NCI-H2227 (cell line): ENCODE measurements around the gene MKLN1.
"Not testable (repeated sequence)": the region's sequence is repeated elsewhere in the genome, so short reads cannot be mapped to it uniquely, and the experiment has no call there.

Source experiments
- DNase-seq: peaks from one replicate; lab custom pipeline; 2025; ENCODE audit not compliant: unreplicated experiment; lab: John Stamatoyannopoulos, UW

The MKLN1 gene

DNA sequence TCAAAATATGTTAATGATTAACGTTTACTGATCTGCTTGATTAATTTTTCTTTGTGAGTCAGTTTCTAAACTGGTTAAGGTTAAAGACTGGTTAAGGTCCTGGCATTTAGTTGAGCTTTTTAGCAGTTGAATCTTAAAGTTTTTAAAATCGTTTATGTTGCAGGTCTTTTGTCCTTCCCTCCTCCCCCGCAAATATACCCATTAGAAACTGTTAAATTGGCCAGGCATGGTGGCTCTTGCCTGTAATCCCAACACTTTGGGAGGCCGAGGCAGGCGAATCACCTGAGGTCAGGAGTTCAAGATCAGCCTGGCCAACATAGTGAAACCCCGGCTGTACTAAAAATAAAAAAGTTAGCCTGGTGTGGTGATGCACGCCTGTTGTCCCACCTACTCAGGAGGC lies 127.9 kb downstream of the MKLN1 start:
- DNase-seq = no peak

DNA sequence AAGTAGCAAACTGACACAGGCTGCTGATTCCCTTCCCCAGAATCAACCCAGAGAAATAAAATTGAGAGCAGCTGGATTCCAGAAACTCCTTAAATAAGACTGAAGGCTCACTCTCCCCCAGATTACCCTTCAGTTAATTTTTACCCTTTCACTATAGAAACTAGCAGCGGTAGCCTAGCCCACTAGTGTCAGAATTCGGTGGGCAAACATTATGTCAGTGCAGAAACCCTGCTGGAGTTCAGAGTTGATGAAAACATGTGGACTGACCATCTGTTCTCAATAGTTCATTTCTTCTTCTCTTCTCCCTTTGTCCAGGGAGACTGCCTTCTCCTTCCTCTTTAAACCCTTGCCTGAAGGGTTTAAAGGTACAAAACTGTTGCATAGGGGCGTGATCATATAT lies 128.7 kb downstream of the MKLN1 start:
- no peak for DNase-seq

DNA sequence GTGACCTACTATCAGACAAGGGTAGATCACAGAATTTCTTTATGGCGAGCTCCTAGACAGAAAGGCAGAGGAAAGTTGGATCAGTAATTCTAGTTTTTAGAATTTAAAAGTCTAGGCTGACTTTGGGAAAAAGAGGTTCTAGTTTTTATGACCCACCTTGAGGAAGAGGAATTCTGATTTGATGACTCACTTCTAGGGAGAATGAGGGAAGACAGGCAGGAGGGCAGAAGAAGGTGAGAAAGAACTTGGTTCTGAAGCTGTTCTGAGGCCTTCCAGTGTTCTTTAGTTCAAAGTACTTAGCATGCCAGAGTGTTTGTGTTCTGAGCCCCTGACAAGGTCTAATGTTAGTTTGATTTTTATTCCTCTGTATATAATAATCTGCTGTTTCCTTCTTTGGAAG lies 131.6 kb downstream of the MKLN1 start:
- DNase-seq = no peak

DNA sequence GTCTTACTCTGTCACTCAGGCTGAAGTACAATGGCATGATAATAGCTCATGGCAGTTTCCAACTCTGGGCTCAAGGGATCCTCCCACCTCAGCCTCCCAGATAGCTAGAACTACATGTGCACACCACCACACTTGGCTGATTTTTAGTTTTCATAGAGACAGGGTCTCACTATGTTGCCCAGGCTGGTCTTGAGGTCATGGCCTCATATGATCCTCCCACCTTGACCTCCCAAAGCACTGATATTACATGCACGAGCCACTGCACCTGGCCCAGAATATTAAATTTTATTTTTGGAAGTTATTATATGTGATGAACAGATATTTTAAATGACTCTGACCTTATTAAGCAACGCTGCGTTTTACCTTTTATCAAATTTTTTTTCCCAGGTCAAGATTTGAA lies 134.4 kb downstream of the MKLN1 start:
- DNase-seq = no peak

DNA sequence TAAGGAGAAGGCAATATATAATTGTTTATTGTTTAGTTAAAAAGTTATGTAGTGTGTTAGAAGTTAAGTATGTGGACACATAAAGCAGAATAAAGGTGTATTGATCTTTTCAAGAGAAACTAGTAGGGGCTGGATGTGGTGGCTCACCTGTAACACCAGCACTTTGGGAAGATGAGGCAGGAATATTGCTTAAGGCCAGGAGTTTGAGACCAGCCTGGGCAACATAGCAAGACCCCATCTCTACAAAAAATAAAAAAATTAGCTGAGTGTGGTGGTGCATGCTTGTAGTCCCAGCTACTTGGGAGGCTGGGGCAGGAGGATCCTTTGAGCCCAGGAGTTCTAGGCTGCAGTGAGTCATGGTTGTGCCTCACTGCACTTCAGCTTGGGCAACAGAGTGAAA lies 135.0 kb downstream of the MKLN1 start:
- DNase-seq = not testable (repeated sequence)

DNA sequence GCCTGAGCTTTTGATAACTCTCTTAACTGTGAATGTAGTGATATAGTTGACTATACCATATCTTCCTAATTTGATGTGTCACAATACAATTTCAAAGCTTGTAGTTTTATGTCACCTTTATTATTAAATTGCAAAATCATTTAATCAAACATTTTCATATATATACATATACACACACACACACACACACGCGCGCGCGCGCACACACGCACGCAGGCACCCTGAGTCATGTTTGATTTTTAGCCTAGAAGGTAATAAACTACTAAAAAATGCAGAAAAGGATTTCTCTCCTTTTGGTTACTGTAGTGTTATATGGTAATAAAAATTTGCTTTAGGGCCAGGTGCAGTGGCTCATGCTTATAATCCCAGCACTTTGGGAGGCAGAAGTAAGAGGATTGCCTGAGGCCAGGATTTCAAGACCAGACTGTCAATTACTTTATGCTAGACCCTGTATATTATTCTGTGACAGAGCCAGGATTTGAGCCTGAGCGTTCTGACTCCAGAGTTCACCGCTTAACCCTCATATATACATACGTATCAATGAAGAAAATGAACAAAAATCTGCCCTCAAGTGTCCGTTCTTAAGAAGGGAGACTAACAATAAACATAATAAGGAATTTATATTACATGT lies 139.2 kb downstream of the MKLN1 start:
- no peak for DNase-seq

DNA sequence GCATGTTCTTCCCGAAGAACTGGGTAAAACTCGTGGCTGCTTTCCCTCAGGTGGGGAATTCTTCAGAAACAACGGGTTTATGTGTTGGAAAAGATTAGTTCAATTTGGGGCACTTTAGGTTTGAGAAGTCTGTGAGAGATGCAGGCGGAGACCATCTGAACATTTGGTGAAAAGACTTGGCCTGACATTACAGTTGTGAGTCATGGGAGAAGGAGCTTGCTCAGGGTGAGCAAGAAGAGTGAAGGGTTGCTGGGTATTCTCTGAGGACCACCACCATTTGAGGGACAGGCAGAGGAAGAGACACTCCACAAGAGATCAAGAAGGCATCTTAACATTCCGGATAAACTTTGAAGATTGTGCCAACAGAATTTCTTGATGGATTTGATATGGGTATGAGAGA lies 140.1 kb downstream of the MKLN1 start:
- DNase-seq = no peak

DNA sequence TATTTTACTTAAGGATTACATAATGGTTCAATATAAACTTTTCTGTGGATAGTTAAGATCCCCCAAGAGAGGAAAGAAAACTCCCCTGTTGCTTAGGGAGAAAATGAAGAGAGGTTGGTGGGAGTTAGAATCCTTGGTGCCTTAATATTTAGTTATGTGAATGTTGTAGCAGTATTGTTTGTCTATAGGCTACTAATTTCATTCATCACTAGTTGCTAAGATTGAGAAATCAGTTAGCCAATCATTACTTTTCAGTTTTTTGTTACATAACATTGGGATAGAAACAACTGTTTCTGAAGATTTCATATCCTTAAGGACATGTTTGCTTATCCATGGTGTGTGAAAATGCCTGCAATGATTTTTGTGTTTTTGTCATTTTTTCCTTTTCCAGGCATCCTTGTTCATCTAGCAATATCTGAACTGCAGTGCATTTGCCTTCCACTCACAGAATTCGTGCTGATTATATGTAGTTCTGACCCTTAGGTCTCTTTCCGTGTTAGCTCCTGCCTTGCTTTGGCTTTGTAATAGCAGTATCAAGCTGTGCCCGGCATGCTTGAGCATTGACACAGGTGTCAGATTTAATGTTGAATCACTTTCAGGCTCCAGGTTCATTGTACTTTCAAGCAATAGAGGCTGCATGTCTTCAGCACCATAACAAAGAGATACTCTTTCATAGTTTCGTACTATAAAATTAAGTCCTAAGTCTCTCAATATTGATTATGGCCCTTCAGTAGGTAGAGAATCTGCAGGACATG lies 143.8 kb downstream of the MKLN1 start:
- peak; percentile 92 for DNase-seq

DNA sequence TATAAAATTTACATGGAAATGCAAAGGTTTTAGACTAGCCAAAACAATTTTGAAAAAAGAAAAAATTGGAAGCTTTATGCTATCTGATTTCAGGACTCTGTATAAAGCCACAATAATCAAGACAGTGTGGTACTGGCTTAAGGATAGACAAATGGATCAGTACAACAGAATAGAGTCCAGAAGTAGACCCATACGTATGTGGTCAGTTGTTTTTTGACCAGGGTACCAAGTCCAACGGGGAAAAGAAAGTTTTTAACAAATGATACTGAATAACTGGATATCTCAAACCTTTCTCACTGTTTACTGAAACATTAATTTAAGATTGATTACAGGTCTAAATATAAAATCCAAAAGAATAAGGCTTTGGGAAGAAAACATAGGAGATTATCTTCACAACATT lies 149.1 kb downstream of the MKLN1 start:
- DNase-seq = no peak

DNA sequence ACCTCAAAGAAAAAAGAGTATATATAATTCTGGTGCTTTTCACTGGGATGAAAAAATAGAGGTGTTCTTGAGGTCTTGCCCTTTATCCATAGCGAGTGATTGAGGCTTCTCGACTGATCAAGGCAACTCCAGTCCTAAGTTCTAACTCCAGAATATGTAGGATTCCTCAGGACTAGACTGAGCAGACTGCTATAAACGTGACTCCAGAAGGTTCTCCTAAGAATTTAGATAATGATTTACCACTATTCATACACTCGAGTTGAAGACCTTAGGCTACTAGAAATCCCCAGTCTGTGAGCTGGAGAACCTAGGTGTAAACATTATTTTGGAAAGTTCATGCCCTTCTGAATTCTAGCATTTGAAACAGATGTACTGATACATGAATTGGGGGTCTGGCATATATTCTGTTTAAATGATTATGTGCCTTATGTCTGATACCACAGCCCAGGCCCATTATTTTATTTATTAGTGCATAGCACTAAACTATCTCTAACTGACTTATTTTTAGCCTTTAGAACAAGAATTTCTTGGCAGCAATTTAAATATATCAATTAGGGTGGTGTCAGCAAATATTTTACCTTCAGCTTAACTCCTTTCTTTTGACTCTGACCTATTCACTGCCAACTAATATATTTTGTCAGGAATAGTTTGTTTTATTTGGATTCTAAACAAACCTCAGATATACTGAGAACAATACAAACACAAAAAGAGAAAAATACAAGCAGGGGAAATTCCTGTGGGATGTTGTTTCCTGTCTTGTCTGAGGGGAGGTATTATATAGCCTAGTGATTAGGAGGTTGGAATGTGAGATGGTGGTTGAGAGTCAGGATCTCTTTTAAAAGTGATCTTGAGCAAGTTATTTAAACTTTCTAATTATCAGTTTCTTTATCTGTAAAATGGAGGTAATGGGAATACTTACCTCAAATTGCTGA lies 153.0 kb downstream of the MKLN1 start:
- DNase-seq = no peak

DNA sequence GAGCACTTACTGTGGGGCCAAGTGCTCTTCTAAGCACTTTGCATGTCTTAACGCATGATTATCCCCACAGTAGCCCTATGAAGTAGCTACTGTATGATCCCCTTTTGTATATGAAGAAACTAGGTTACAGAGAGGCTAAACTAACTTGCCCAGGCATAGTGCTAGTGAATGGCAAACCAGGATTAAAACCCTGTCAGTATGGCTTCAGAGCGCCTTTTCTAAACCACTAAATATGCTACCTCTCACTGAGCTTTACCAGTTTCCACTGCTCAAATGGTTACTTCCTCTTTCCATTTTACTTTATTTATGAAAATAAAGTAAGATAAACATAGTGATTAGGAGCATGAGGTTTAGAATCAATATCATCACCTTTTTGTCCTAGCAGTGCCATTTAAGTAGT lies 155.1 kb downstream of the MKLN1 start:
- DNase-seq = no peak

DNA sequence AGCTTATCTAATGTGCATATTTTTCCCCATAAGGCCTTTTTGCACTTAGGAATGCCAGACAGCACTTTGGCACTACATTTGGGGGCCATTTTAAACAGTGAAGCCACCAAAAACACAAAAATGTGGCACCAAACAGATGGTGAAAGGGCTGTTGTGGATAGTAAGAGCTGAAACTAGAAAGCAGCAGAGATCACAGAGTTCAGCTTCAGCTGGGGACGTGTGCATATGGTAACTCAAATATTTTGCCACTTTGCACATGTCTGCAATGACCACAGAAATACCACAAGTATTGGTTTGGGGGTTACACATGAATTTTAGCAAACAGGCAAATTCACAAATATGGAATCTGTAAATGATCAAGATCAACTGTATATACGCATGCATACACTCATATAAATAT lies 155.9 kb downstream of the MKLN1 start:
- no peak for DNase-seq

DNA sequence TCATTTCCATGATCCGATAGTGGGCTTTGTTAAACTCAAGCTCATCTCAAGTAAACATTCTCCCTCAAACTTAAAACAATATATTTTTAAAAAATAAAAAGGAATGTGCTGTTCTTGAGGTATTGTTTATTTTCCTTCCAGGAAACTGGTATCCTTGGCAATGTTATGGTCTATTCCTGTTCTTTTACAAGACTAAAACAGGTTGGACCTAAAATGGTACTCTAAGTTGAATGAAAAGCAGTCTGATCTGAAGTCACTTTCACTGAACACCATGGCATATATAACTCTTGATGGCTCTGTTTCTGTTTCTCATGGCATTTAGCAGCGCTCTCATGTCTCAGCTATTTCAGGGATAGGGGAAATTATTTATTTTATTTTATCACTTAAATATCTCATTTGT lies 158.7 kb downstream of the MKLN1 start:
- no peak for DNase-seq

DNA sequence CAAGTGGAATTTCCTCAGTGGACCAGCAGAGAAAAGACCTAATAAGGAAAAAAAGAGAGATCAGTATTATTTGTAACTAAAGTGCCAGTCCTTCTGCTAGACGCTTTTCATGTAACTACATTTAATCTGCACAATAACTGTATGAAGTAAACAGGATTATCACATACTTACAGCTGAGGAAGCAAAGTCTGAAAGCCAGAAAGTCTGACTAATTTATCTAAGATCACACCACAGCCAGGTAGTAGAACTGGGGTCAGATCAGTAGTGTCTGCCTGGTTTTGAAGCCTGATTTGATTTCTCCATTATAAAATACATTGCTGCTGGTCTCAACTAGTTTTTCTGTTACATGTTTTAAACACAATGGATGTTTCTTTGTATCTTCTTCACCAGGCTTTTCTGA lies 159.5 kb downstream of the MKLN1 start:
- no peak for DNase-seq

DNA sequence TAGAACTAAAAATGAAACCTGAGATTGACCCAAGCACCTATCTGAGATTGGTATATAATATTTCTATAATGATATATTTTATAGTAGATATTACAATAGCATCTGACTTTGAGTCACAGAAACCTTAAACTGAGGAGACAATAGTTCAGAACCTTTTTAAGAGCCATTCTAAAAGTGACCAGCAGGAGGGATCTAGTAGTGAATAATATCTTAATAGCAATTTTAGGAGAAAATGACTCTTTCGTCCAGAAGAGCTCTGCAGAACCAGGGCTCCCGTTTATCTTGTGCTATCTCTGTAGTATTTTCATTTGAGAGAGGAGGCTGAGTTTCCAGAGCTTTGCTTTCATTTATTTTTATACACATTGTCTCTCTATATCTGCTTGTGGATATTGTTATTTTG lies 160.7 kb downstream of the MKLN1 start:
- peak; percentile 15 for DNase-seq

DNA sequence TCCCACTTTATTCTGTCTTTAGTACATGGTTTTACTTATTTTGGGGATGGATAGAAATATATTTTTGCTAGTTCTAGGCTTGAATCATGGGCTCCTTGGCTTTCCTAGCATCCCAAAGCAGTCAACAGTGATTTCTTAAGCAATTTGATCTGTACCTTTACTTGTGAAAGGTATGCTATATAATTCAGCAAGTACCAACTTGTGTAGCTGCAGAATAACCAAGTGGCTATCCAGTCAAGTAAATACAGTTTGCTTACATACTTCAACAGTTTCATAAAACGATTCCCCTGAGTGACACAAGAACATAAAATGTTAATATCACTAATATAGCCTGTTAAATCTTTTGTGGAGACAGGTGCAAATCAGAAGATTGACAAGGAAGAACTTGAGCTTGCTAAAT lies 161.5 kb downstream of the MKLN1 start:
- DNase-seq = no peak

DNA sequence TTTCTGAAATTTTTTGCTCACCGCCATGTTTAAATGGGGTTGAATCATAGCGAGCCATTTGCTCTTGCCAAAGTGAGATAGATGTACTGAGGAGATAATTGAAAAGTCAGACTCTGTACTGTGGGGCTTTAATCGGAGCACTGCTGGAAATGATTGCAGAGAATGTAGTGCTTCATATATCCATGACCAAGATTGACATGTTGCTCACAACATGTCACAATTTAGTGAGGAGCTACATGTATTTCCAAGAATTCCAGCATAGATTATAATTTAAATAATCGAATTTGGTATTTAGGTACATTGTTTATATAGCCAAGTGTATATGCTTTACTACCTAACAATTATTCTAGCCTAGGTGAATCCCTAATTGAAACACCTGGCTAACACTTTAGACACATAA lies 162.2 kb downstream of the MKLN1 start:
- no peak for DNase-seq

DNA sequence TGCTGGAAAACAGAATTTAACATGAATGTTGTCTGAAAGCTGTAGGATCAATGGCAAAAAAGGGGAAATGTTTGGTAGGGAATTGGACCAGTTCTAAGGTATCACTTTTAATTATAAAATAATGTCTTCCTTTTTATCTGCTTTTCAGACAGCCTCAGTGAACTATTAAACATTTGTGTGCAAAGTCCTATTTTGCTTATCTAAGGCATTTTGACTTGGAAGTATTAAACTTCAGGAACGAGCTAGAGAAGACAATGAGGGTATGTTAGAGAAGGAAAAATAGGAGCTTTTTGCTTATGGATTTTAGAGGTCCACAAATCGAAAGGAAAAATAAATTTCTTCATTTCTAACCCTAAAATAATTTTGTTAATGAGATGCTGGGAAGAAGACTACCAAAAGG lies 165.4 kb downstream of the MKLN1 start:
- no peak for DNase-seq

DNA sequence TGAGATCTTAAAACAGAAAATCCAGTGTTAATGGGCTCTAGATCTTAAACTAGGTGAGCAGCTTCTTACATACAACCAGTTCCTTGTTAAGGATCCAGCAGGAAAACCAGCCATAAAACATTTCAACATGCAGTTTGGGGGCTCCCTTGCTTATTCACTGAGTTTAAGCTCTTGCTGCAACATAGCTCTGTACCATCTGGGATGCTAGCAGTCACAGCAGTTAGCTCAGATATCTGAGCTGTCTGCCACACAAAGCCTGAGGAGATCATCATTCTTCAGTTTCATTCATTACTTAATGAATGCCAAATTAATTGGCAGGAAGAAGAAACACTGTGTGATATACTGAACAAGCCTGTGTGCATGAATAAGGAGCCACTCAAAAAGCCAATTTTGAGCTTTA lies 165.9 kb downstream of the MKLN1 start:
- DNase-seq = no peak

DNA sequence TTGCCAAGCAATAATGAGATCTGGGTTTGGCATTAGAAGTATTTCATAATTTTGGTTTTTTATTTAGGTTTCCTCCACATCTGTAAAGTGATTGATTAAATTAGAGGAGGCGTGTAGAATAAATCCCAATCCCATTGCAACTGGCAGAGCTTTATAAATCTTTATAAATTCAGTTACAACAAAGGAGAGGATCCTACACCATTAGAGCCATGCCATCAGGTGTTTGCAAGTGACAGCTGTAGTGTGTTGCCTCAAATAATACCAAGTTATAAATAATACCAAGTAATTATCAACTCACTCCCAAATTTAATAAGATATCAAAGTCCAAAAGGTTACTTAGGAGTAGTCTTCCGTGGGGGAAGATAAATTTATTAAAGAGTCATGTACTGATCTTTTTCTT lies 166.5 kb downstream of the MKLN1 start:
- DNase-seq = no peak

DNA sequence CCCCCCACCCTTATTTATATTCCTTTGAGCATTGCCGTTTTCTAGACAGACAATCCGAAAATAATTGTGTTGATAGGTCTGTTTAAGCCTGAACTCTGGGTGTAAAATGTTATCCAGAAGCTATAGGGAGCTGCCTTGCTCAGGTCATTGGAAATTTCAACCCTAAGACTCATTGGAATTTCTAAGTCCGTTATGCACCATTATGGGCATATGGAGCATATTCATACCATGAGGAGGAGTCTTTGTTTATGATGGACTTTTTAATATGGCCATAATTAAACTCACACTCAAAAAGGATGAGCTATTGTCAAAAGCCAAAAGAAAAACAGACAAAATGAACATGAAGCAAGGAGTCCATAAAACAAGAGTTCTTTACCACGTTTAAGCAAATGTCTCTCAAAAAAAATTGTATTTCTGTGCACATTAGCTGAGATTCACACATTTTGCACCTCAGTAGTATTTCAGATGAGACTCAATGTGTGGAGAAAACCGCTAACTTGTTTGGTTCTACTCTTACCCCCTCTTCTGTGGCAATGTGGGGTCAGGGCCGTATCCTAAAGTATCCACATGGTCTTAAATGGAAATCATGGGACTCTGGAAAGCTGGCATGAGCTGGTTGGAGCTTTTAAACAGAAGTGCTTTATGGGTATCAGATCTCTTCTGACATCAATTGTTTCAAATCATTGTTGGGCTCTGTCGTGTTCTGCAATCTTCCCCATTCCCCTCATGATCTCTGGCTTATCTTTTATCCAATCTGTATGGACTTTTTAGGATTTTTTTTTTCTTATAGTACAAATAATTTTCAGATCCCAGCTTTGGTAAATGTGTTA lies 168.2 kb downstream of the MKLN1 start:
- DNase-seq = no peak
